Astrocyte (in vitro differentiated cells and primary cell): ENCODE data around the gene MYO9A.

ENCODE experiments used
- EZH2 ChIP-seq: IDR thresholded peaks from 2 replicates; pipeline ENCODE4 v1.6.1; 2012; ENCODE audit warnings: mild to moderate bottlenecking, low read length, inconsistent platforms; ENCODE audit not compliant: insufficient read depth
- TF ChIP-seq, protein P1 (sequence below): IDR thresholded peaks from 2 replicates; pipeline ENCODE4 v1.5.1; 2011; ENCODE audit warnings: low read depth, mild to moderate bottlenecking, inconsistent platforms, low read length, moderate library complexity; ENCODE audit not compliant: insufficient read depth

DNA sequence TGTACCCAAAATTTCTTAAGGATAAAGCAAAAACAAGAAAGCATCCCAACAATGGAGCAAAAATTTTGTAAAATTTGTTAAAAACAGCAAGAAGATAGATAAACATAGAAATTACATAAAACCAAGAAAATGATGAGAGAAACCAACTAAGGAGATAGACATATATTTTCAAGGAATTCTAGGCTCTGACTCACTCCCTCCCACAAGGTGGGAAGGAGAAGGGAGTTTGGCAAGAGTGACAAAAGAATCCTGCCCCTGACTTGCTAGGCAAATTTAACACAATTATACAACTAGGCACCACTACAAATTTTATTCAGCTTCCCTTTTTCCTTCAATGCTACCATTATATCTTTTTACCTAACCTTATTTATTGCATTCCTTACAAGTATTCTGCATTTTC is 70.9 kb downstream of the MYO9A start:
- no peak for TF ChIP-seq EZH2
- TF ChIP-seq, protein P1, sequence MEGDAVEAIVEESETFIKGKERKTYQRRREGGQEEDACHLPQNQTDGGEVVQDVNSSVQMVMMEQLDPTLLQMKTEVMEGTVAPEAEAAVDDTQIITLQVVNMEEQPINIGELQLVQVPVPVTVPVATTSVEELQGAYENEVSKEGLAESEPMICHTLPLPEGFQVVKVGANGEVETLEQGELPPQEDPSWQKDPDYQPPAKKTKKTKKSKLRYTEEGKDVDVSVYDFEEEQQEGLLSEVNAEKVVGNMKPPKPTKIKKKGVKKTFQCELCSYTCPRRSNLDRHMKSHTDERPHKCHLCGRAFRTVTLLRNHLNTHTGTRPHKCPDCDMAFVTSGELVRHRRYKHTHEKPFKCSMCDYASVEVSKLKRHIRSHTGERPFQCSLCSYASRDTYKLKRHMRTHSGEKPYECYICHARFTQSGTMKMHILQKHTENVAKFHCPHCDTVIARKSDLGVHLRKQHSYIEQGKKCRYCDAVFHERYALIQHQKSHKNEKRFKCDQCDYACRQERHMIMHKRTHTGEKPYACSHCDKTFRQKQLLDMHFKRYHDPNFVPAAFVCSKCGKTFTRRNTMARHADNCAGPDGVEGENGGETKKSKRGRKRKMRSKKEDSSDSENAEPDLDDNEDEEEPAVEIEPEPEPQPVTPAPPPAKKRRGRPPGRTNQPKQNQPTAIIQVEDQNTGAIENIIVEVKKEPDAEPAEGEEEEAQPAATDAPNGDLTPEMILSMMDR, result no peak
